SJCRH30 (cell line): Measurements from ENCODE around the gene FEM1B. TPM values are rescaled to one million over a fixed set of nuclear protein-coding genes. Genes with fewer than 3 reads are reported as not detected.

Experiments
- DNase-seq, 2 experiments: peaks; one replicate each; pipeline ENCODE4 v3.0.0-alpha.2; 2015 to 2020
- H3K27ac ChIP-seq: fragments of 250-450 bp; sonication (Bioruptor Pico); 2 replicates; pipeline ENCODE4 v1.5.1; 2020; ENCODE audit warnings: mild to moderate bottlenecking, moderate library complexity
- H3K27me3 ChIP-seq: fragments of 250-450 bp; sonication (Bioruptor Pico); 2 replicates; pipeline ENCODE4 v1.5.1; 2020; ENCODE audit warnings: mild to moderate bottlenecking, moderate library complexity
- H3K36me3 ChIP-seq: fragments of 250-450 bp; sonication (Bioruptor Pico); 2 replicates; pipeline ENCODE4 v1.5.1; 2020; ENCODE audit warnings: mild to moderate bottlenecking, moderate library complexity
- H3K4me1 ChIP-seq: fragments of 250-450 bp; sonication (Bioruptor Pico); 2 replicates; pipeline ENCODE4 v1.5.1; 2020; ENCODE audit warnings: mild to moderate bottlenecking, moderate library complexity
- H3K4me3 ChIP-seq: fragments of 250-450 bp; sonication (Bioruptor Pico); 2 replicates; pipeline ENCODE4 v1.5.1; 2020; ENCODE audit warnings: mild to moderate bottlenecking, moderate library complexity
- H3K9me3 ChIP-seq: fragments of 250-450 bp; sonication (Bioruptor Pico); replicated peaks from 2 replicates; pipeline ENCODE4 v1.5.1; 2020; ENCODE audit warnings: mild to moderate bottlenecking, moderate library complexity
- total RNA-seq: library from RNA; depleted of rRNA; stranded (reverse); fragments of >200 nt; shearing (Covaris generic); gene quantifications from 2 replicates; pipeline ENCODE4 v1.2.3, GENCODE V29; 2014

Gene FEM1B
- total RNA-seq, 1 experiment from 2014 or later, result 67.0 TPM

GRCh38 chr15:68271854-68272471 lies 5.6 kb upstream of the FEM1B start:
- Histone ChIP-seq H3K36me3 (no peaks in the 10 kb centered on the region), H3K27ac (no peak overlapping the region), H3K9me3 (no peaks in the 10 kb centered on the region), H3K4me3 (peak overlapping the region; percentile 27), H3K27me3 (no peaks in the 10 kb centered on the region), H3K4me1 (no peaks in the 10 kb centered on the region; the same call in 1 of the 2 replicates)
- peak; percentile 26 to 55 for DNase-seq

- no peaks in the 10 kb centered on the region for H3K27me3 ChIP-seq
- no peaks in the 10 kb centered on the region for H3K36me3 ChIP-seq
- no peak for DNase-seq
- H3K9me3 ChIP-seq, result no peaks in the 10 kb centered on the region
- no peak overlapping the region for H3K4me3 ChIP-seq
- no peaks in the 10 kb centered on the region; the same call in 1 of the 2 replicates for H3K4me1 ChIP-seq
- H3K27ac ChIP-seq, result no peak overlapping the region
Measured at GRCh38 chr15:68272721-68273271, 4.7 kb upstream of the FEM1B start.

DNA sequence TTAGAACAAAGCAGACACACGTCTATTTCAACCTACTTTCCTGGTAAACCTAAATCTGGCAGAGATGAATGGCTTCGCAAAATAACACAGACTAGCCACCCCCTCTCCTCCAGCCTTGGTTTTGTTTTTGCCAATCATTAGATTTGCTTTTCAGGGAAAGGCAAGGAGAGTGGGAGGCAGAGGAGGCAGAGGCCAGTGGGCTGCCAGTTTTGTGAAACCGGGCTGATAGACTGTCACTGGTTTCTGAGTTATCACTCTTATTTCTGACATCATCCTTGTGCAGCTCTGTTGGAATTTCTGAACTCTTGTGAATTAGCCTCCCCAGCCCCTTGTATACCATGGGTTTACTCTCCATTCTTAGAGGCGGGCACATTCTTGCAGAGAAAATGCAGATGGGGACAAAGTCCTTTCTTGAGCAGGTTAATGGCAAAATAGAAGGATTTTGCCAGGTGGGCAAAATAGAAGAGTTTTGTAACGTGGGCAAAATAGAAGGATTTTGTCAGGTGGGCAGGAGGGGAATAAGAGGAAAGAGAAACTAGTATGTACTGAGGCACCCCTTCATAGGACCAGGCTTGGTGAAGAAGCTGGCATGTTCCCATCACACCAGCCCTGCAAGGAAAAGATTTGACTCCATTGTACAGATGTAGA lies 3.2 kb upstream of the FEM1B start:
- no peaks in the 10 kb centered on the region for H3K36me3 ChIP-seq
- H3K4me3 ChIP-seq, result no peak overlapping the region
- H3K4me1 ChIP-seq, result no peaks in the 10 kb centered on the region; the same call in 1 of the 2 replicates
- no peaks in the 10 kb centered on the region for H3K27me3 ChIP-seq
- no peaks in the 10 kb centered on the region for H3K9me3 ChIP-seq
- no peak overlapping the region for H3K27ac ChIP-seq
- DNase-seq, result no peak

DNA sequence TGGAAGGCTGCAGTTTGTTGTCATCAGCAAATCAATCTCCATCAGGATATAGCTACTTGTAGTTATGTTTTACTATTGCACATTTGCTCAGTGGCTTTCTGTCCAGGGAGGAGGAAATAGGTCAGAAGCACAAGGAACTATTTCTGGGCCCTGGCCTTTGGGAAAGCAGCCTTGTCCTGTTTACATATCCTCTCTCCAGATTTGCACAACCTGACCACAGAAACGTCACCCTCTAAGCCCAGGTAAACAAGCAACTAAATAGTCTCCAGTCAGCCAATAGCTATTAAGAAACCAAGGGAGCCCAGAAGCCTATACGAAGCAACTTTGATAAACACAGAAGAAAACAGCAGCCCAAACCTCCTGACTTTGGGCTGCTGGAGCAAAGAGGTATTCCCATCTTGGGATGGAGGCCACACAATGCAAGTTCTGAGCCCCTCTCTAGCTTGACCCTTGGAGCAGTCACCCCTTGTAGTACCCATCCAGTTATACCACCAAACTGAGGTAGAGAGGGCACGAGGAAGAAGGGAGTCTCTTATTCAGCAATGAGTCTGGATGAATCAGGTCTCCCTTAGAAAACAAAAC lies 2.3 kb upstream of the FEM1B start:
- no peak overlapping the region for H3K27ac ChIP-seq
- no peak for DNase-seq

GRCh38 chr15:68276668-68277067 lies 877 bp upstream of the FEM1B start:
- Histone ChIP-seq H3K9me3 (no peaks in the 10 kb centered on the region), H3K4me3 (peak overlapping the region; percentile 78), H3K27me3 (no peaks in the 10 kb centered on the region), H3K27ac (peak overlapping the region; percentile 96), H3K4me1 (peaks cover 17% of the 10 kb centered on the region), H3K36me3 (0 out of 2 replicates have a peak, but pooled peaks cover 5% of the 10 kb centered on the region)
- peak in 1 of 2 experiments; percentile 37 for DNase-seq

More for the DNA sequence above, 2.3 kb upstream of the FEM1B start:
- Histone ChIP-seq H3K4me1 (peaks cover 3% of the 10 kb centered on the region), H3K27me3 (no peaks in the 10 kb centered on the region), H3K4me3 (no peak overlapping the region), H3K36me3 (no peaks in the 10 kb centered on the region), H3K9me3 (no peaks in the 10 kb centered on the region)

- Histone ChIP-seq H3K27me3 (no peaks in the 10 kb centered on the region), H3K27ac (peak overlapping the region; percentile 96), H3K4me3 (peak overlapping the region; percentile 78), H3K36me3 (0 out of 2 replicates have a peak, but pooled peaks cover 5% of the 10 kb centered on the region), H3K4me1 (peaks cover 22% of the 10 kb centered on the region), H3K9me3 (no peaks in the 10 kb centered on the region)
- peak; percentile 83 to 89 for DNase-seq
Measured at GRCh38 chr15:68277131-68277602, 378 bp upstream of the FEM1B start.

DNA sequence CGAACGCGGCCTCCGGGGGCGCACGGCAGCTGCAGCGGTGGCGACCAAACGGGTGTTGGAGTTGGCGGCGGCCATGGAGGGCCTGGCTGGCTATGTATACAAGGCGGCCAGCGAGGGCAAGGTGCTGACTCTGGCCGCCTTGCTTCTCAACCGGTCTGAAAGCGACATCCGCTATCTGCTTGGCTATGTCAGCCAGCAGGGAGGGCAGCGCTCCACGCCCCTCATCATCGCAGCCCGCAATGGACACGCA lies 725 bp downstream of the FEM1B start:
- Histone ChIP-seq H3K36me3 (0 out of 2 replicates have a peak, but pooled peaks cover 5% of the 10 kb centered on the region), H3K27ac (peak overlapping the region; percentile 96), H3K27me3 (no peaks in the 10 kb centered on the region), H3K4me1 (peaks cover 24% of the 10 kb centered on the region), H3K9me3 (no peaks in the 10 kb centered on the region), H3K4me3 (peak overlapping the region; percentile 78)
- peak; percentile 77 to 79 for DNase-seq

DNA sequence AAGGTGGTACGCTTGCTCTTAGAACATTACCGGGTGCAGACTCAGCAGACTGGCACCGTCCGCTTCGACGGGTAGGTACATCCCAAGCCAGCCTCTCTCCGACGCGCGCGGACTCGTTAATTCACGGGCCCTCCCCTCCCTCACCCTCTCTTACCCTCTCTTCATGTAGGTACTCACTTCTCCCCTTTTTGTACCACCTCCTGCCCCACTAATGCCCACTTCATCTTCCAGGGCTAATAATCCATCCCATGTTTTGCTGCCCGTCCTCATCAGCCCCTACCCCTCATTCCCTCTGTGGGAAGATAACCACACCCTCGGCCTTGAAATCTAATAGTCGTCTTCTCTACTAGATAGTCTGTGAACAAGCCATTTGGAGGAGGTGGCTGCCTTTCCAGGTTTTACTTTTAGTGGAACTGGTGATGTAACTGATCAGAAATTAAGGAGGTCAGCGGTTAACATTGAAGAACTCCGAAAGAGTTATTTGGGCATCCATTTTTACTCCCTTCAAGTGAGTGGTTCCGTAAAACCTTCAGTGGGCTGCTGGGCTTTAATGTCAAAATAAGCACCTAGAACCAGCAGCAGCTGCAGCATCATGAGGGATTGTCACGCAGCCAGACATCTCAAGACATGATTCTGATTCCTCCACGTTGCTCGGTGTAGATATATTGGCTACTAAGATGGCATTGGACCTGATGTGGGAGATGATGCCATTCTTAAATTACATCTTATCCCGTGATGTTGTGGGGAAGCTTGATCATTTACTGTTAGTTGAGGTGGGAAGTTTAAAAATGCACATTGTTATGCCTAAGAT lies 1.3 kb downstream of the FEM1B start:
- peak overlapping the region; percentile 96 for H3K27ac ChIP-seq
- DNase-seq, result peak; percentile 52 to 70
- H3K4me1 ChIP-seq, result peaks cover 24% of the 10 kb centered on the region
- peak overlapping the region; percentile 78 for H3K4me3 ChIP-seq
- H3K27me3 ChIP-seq, result no peaks in the 10 kb centered on the region
- no peaks in the 10 kb centered on the region for H3K9me3 ChIP-seq
- peaks cover 5% of the 10 kb centered on the region; the same call in 1 of the 2 replicates for H3K36me3 ChIP-seq

DNA sequence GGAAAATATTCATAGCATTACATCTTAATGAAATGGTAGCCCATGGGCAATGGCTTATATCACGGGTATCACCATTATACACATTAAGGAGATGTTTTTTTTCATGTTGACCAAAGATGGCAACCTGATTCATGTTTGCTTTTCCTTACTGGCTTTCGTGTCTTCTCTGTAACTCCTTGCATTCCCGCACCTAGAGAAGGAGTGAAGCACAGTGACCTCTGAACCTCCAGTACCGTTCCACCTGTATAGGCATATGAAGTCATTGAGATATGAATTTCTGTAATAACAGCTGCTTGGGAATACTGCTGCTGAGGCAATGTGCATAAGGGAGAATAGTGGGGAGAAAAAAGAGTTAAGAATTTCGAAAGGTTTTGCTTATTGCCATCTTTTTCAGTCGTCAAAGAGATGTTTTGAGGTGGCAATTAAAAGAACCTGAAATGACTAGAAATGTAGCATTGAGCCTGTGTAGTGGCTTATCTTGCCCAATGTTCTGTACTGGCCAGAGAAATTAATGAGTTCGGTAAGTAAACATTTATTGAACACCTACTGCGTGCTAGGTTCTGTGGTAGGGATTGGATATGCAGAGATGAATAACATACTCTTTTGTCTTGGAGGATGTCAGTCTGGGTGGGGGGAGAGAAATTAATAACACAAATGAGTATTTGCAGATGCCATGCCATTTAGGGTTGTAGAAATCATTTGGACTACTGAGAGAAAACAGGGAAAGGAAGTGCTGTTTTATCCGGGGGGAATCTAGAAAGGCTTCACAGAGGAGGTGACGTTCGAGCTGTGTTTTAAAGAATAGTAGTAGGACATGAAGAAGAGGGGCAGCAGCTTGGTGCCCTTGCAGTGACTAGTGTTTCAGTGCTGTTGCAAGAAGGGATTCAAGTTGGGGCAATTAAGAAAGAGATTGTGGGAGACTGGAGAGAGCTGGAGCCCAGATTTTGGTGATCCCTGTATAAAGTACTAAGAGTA lies 2.5 kb downstream of the FEM1B start:
- Histone ChIP-seq H3K27ac (no peak overlapping the region), H3K4me1 (peaks cover 24% of the 10 kb centered on the region), H3K9me3 (no peaks in the 10 kb centered on the region), H3K36me3 (peaks cover 18% of the 10 kb centered on the region), H3K27me3 (no peaks in the 10 kb centered on the region), H3K4me3 (peak overlapping the region; percentile 78)
- DNase-seq, result no peak

DNA sequence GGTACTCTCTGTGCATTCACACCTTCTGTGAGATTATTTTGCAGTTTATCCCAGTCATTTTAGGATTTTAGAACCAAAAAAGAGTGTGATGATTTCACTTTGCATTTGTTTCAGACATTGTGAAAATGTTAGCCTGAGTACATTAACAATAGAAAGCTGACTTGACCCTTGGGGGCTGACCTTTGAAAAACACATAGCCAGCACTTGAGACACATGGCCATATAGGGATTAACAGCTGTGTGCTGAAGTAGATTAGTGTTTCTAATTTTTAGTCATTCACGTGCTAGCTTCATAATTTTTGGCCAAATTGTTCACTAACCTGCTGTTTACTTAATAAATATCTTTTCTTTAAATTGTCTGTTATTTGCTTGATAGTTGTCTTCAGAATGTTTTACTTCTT lies 3.5 kb downstream of the FEM1B start:
- no peak for DNase-seq
- peaks cover 23% of the 10 kb centered on the region for H3K36me3 ChIP-seq
- H3K4me3 ChIP-seq, result peak overlapping the region; percentile 29
- peaks cover 24% of the 10 kb centered on the region for H3K4me1 ChIP-seq
- no peaks in the 10 kb centered on the region for H3K27me3 ChIP-seq
- H3K9me3 ChIP-seq, result no peaks in the 10 kb centered on the region
- no peak overlapping the region for H3K27ac ChIP-seq

DNA sequence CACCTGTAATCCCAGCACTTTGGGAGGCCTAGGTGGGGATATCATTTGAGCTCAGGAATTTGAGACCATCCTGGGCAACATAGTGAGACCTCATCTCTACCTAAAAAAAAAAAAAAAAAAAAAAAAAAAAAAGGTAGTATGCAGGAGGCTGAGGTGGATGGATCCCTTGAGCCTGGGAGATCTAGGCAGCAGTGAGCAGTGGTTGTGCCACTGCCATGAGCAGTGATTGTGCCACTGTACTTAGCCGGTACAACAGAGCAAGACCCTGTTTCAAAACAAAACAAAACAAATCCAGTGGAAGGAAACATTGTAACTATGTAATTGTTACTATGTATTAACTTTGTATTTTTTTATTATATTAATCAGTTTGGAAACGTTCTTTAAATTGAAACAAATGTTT lies 5.9 kb downstream of the FEM1B start:
- Histone ChIP-seq H3K4me3 (no peak overlapping the region), H3K27me3 (no peaks in the 10 kb centered on the region), H3K9me3 (no peaks in the 10 kb centered on the region), H3K27ac (no peak overlapping the region), H3K36me3 (peaks cover 29% of the 10 kb centered on the region), H3K4me1 (peaks cover 24% of the 10 kb centered on the region)
- DNase-seq, result no peak

DNA sequence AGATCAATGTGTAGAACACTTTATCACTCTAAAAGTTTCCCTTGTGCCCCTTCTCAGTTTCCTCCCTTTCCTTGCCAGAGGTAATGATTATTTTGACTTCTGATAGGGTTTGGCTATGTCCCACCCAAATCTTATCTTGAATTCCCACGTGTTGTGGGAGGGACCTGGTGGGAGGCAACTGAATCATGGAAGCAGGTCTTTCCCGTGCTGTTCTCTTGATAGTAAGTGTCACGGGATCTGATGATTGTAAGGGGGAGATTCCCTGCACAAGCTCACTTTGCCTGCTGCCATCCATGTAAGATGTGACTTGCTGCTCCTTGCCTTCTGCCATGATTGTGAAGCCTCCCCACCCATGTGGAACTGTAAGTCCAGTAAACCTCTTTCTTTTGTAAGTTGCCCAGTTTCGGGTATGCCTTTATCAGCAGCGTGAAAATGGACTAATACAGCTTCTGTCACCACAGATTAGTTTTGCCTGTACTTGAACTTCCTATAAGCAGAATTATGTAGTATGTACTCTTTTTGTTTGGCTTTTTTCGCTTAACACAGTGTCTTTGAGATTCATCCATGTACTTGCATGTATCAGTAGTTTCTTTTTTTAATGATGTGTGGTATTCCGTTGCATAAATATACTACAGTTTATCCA lies 7.2 kb downstream of the FEM1B start:
- no peak for DNase-seq
- Histone ChIP-seq H3K4me1 (peaks cover 24% of the 10 kb centered on the region), H3K4me3 (no peak overlapping the region), H3K27me3 (no peaks in the 10 kb centered on the region), H3K27ac (no peak overlapping the region), H3K9me3 (no peaks in the 10 kb centered on the region), H3K36me3 (peaks cover 37% of the 10 kb centered on the region)

GRCh38 chr15:68285259-68285980 lies 7.9 kb downstream of the FEM1B start:
- Histone ChIP-seq H3K4me3 (no peak overlapping the region), H3K9me3 (no peaks in the 10 kb centered on the region), H3K27ac (no peak overlapping the region), H3K4me1 (peaks cover 20% of the 10 kb centered on the region), H3K27me3 (no peaks in the 10 kb centered on the region), H3K36me3 (peaks cover 44% of the 10 kb centered on the region)
- no peak for DNase-seq
